ENCODE data around the gene NES.

The NES gene

DNA sequence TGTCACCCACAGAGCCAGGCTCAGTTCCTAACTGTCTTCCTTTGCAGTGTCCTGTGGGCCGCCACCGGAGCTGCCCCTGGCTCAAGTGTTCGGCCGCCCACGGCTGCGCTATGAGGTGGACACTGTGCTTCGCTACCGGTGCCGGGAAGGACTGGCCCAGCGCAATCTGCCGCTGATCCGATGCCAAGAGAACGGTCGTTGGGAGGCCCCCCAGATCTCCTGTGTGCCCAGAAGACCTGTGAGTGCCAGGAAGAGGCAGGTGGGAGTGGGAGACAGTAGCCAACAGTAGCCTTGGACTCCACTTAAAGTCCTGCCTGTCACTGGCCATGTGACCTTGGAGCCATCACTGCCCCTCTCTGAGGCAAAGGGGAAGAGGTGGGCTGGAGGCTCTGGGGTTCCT is 18.7 kb downstream of the NES start:
- H3K27me3 ChIP-seq (ENCODE audit: insufficient read depth, poor library complexity, severe bottlenecking): peaks cover 3% of the 10 kb centered on the region
- H3K27ac ChIP-seq (replicated peaks): no peak overlapping the region
- TF ChIP-seq GABPA (IDR thresholded peaks at IDR 0.05; ENCODE audit: low read depth) (no peak), SPI1 (IDR thresholded peaks at IDR 0.05; ENCODE audit: borderline replicate concordance, low read depth) (no peak), POLR2AphosphoS5 (IDR thresholded peaks at IDR 0.05; ENCODE audit: low read depth) (no peak)
- TF ChIP-seq, protein P1, sequence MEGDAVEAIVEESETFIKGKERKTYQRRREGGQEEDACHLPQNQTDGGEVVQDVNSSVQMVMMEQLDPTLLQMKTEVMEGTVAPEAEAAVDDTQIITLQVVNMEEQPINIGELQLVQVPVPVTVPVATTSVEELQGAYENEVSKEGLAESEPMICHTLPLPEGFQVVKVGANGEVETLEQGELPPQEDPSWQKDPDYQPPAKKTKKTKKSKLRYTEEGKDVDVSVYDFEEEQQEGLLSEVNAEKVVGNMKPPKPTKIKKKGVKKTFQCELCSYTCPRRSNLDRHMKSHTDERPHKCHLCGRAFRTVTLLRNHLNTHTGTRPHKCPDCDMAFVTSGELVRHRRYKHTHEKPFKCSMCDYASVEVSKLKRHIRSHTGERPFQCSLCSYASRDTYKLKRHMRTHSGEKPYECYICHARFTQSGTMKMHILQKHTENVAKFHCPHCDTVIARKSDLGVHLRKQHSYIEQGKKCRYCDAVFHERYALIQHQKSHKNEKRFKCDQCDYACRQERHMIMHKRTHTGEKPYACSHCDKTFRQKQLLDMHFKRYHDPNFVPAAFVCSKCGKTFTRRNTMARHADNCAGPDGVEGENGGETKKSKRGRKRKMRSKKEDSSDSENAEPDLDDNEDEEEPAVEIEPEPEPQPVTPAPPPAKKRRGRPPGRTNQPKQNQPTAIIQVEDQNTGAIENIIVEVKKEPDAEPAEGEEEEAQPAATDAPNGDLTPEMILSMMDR (IDR thresholded peaks at IDR 0.05; ENCODE audit: insufficient read depth, low read length): no peak
- TF ChIP-seq, protein P2, sequence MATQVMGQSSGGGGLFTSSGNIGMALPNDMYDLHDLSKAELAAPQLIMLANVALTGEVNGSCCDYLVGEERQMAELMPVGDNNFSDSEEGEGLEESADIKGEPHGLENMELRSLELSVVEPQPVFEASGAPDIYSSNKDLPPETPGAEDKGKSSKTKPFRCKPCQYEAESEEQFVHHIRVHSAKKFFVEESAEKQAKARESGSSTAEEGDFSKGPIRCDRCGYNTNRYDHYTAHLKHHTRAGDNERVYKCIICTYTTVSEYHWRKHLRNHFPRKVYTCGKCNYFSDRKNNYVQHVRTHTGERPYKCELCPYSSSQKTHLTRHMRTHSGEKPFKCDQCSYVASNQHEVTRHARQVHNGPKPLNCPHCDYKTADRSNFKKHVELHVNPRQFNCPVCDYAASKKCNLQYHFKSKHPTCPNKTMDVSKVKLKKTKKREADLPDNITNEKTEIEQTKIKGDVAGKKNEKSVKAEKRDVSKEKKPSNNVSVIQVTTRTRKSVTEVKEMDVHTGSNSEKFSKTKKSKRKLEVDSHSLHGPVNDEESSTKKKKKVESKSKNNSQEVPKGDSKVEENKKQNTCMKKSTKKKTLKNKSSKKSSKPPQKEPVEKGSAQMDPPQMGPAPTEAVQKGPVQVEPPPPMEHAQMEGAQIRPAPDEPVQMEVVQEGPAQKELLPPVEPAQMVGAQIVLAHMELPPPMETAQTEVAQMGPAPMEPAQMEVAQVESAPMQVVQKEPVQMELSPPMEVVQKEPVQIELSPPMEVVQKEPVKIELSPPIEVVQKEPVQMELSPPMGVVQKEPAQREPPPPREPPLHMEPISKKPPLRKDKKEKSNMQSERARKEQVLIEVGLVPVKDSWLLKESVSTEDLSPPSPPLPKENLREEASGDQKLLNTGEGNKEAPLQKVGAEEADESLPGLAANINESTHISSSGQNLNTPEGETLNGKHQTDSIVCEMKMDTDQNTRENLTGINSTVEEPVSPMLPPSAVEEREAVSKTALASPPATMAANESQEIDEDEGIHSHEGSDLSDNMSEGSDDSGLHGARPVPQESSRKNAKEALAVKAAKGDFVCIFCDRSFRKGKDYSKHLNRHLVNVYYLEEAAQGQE (IDR thresholded peaks at IDR 0.05; ENCODE audit: insufficient replicate concordance, low read depth): no peak

DNA sequence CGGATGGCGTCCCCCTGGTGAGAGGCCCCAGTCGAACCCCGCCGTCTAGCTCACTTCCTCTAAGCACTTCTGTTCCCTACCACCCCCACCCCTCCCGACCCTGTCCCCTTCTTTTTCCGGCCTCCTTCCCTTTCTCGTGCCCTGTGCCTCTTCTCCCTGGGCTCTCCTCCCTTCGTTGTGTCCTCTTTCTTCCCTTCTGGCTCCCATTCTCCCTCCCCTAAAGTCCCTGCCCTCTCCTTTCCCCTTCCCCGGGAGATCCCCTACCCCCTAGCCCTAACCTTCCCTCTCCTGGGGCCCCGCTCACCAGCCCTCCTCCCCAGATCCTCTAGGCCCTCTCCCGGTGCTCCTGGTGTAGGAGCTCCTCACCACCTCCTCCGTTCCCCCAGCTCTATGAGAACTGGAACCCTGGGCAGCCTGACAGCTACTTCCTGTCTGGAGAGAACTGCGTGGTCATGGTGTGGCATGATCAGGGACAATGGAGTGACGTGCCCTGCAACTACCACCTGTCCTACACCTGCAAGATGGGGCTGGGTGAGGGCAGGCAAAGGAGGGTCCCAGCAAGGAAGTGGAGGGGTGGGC is 19.4 kb downstream of the NES start:
- TF ChIP-seq, protein P2 (IDR thresholded peaks at IDR 0.05; ENCODE audit: insufficient replicate concordance, low read depth): no peak
- peak; percentile 32; the same call in 1 of the 2 replicates for TF ChIP-seq SPI1 (IDR thresholded peaks at IDR 0.05; ENCODE audit: borderline replicate concordance, low read depth)
- no peak for TF ChIP-seq GABPA (IDR thresholded peaks at IDR 0.05; ENCODE audit: low read depth)
- TF ChIP-seq, protein P1 (IDR thresholded peaks at IDR 0.05; ENCODE audit: insufficient read depth, low read length): no peak
- H3K27ac ChIP-seq (replicated peaks): peak overlapping the region; percentile 32; the same call in 1 of the 2 replicates
- no peak overlapping the region for H3K4me3 ChIP-seq (replicated peaks; ENCODE audit: insufficient read depth, low read length)

More for the DNA sequence above, 18.7 kb downstream of the NES start:
- DNase-seq (ENCODE audit: low read depth in 1 of 2, low spot score in 1 of 2): no peak
- no peak overlapping the region for H3K4me3 ChIP-seq (replicated peaks; ENCODE audit: insufficient read depth, low read length)

DNA sequence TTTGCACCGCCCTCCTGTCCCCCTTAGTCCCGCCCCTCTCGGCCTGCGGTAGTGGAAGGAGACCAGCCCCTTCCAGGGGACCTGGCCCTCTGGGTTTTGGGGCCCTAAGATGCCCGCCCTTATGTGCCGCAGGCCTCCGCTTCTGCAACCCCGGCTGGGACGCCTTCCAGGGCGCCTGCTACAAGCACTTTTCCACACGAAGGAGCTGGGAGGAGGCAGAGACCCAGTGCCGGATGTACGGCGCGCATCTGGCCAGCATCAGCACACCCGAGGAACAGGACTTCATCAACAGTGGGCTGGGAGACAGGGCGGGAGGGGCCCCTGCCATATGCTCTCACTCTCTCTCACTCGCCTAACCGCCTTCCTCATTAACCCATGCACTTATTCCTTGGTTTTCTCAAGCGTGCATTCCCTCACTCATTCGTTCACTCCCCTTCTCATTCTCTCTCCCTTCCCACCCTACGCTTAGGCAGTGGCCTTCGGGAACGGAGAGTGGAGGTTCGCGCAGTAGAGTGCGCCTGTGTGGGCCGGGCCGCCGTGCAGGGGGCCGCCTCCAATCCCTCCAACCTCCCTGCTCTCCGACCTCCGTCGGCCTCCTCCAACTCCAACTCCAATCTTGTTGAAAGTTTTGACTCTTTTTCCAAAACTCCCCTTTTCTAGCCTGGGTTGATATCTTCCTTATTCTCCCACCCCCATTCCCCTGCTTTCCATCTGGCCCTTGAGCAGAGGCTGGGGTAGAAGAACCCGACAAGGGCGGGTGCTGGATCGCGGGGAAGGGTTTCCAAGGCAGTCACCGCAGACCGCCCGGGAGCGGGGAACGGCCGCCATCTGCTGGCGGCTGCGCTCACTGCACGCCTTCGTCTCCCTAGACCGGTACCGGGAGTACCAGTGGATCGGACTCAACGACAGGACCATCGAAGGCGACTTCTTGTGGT is 20.1 kb downstream of the NES start:
- Histone ChIP-seq H3K4me3 (replicated peaks; ENCODE audit: insufficient read depth, low read length) (no peak overlapping the region), H3K27me3 (ENCODE audit: insufficient read depth, poor library complexity, severe bottlenecking) (peaks cover 3% of the 10 kb centered on the region), H3K27ac (replicated peaks) (no peak overlapping the region; the same call in 1 of the 2 replicates)
- TF ChIP-seq POLR2AphosphoS5 (IDR thresholded peaks at IDR 0.05; ENCODE audit: low read depth) (no peak), GABPA (IDR thresholded peaks at IDR 0.05; ENCODE audit: low read depth) (no peak)
- TF ChIP-seq, protein P2 (IDR thresholded peaks at IDR 0.05; ENCODE audit: insufficient replicate concordance, low read depth): no peak
- TF ChIP-seq, protein P1 (IDR thresholded peaks at IDR 0.05; ENCODE audit: insufficient read depth, low read length): peak; percentile 92
- no peak for DNase-seq (ENCODE audit: low read depth in 1 of 2, low spot score in 1 of 2)

More for the DNA sequence above, 19.4 kb downstream of the NES start:
- peaks cover 3% of the 10 kb centered on the region for H3K27me3 ChIP-seq (ENCODE audit: insufficient read depth, poor library complexity, severe bottlenecking)
- peak in 1 of 2 experiments; percentile 36 for DNase-seq (ENCODE audit: low read depth in 1 of 2, low spot score in 1 of 2)
